ENCODE results near the gene CC2D2A.

CC2D2A gene

DNA sequence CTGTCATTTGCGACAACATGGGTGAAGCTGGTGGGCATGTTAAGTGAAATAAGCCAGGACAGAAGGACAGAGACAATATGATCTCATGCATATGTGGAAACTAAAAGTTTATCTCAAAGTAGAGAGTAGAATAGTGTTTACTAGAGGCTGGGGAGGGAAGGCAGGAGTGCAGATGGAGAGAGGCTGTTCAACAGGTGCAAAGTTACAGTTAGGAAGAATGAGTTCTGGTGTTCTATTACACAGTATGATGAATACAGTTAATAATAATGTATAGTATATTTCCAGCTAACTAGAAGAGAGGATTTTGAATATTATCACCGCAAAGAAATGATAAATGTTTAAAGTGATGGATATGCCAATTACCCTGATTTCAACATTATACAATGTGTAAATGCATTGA lies 115.6 kb downstream of the CC2D2A start:
- DNase-seq (ENCODE audit: low read depth) = no peak
- TF ChIP-seq CTCF (IDR thresholded peaks at IDR 0.05; ENCODE audit: low read depth, low read length, missing control alignments) = no peak
- H3K4me3 ChIP-seq (ENCODE audit: low read depth, low read length) = no peak overlapping the region

- H3K4me3 ChIP-seq (ENCODE audit: low read depth, low read length) = no peak overlapping the region
- no peak for DNase-seq (ENCODE audit: low read depth)
- no peak for TF ChIP-seq CTCF (IDR thresholded peaks at IDR 0.05; ENCODE audit: low read depth, low read length, missing control alignments)
These were observed 116.4 kb downstream of the CC2D2A start for GRCh38 chr4:15586066-15586465.

- no peak for TF ChIP-seq CTCF (IDR thresholded peaks at IDR 0.05; ENCODE audit: low read depth, low read length, missing control alignments)
- DNase-seq (ENCODE audit: low read depth) = no peak
These were observed 118.0 kb downstream of the CC2D2A start for GRCh38 chr4:15587649-15588048.

GRCh38 chr4:15592799-15593198 lies 123.1 kb downstream of the CC2D2A start:
- DNase-seq (ENCODE audit: low read depth) = no peak
- TF ChIP-seq CTCF (IDR thresholded peaks at IDR 0.05; ENCODE audit: low read depth, low read length, missing control alignments) = no peak

More at GRCh38 chr4:15587649-15588048, 118.0 kb downstream of the CC2D2A start:
- no peak overlapping the region for H3K4me3 ChIP-seq (ENCODE audit: low read depth, low read length)

DNA sequence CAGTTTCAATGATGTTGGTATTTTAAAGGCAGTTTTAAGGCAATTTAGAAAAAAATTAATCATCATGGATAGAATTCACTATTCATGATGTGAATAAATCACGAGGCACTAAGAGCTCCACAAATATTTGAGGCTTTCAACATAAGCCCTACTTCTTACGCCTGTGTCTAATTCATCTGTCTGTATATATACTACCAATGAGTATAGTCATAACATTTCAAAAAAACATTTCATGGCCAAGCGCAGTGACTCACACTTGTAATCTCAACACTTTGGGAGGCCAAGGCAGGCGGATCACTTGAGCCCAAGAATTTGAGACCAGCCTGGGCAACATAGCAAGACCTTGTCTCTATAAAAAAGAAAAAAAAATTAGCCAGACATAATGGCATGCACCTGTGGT lies 129.0 kb downstream of the CC2D2A start:
- no peak for DNase-seq (ENCODE audit: low read depth)
- no peak overlapping the region for H3K4me3 ChIP-seq (ENCODE audit: low read depth, low read length)
- TF ChIP-seq CTCF (IDR thresholded peaks at IDR 0.05; ENCODE audit: low read depth, low read length, missing control alignments) = no peak

More at GRCh38 chr4:15592799-15593198, 123.1 kb downstream of the CC2D2A start:
- H3K4me3 ChIP-seq (ENCODE audit: low read depth, low read length) = no peak overlapping the region

GRCh38 chr4:15600176-15600575 lies 130.5 kb downstream of the CC2D2A start:
- no peak overlapping the region for H3K4me3 ChIP-seq (ENCODE audit: low read depth, low read length)
- DNase-seq (ENCODE audit: low read depth) = no peak
- no peak for TF ChIP-seq CTCF (IDR thresholded peaks at IDR 0.05; ENCODE audit: low read depth, low read length, missing control alignments)

GRCh38 chr4:15601862-15602261 lies 132.2 kb downstream of the CC2D2A start:
- DNase-seq (ENCODE audit: low read depth) = no peak
- H3K4me3 ChIP-seq (ENCODE audit: low read depth, low read length) = no peak overlapping the region
- TF ChIP-seq CTCF (IDR thresholded peaks at IDR 0.05; ENCODE audit: low read depth, low read length, missing control alignments) = no peak

Data from GM12864 (cell line).